GM06990 (cell line): ENCODE data around the gene NTRK2.

ENCODE experiments used
- DNase-seq: peaks from one replicate; pipeline ENCODE4 v3.0.0-alpha.2; 2011; ENCODE audit not compliant: insufficient read length; ENCODE audit errors: extremely low read depth
- H3K27me3 ChIP-seq: replicated peaks from 2 replicates; pipeline ENCODE4 v1.6.0; 2011; ENCODE audit warnings: low read length; ENCODE audit not compliant: control insufficient read depth, insufficient read depth
- H3K36me3 ChIP-seq: 2 replicates; pipeline ENCODE4 v1.5.1; 2011; ENCODE audit warnings: low read length; ENCODE audit not compliant: control insufficient read depth, insufficient read depth
- H3K4me3 ChIP-seq: replicated peaks from 2 replicates; pipeline ENCODE4 v1.5.1; 2011; ENCODE audit warnings: low read depth, mild to moderate bottlenecking, control low read depth, low read length
- TF ChIP-seq, protein P1 (sequence below): IDR thresholded peaks from 2 replicates; pipeline ENCODE4 v1.5.1; 2011; ENCODE audit warnings: low read length, control low read depth, mild to moderate bottlenecking, inconsistent platforms; ENCODE audit not compliant: insufficient read depth, poor library complexity, severe bottlenecking

Gene NTRK2

DNA sequence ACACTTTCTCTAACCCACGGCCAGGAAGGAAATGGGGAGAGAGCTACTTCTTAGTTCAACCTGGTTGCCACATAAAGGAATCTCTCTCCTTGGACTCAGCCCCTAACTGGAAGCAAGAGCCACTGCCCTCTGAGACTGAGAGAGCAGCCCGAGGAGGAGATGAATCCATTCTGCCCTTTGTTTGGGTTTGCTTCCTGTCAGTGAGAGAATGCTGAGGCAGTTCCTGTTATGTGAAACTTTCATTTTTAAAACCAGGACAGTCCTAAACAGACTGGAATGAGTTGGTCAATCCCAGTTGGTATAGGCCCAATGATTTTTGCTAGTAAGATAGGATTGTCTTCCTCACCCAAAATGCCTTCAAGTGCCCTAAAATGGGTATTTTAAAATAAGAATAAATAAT, 205.1 kb downstream of the NTRK2 start:
- H3K27me3 ChIP-seq, result no peaks in the 10 kb centered on the region
- H3K36me3 ChIP-seq, result no peaks in the 10 kb centered on the region
- no peak overlapping the region for H3K4me3 ChIP-seq
- DNase-seq, result no peak
- TF ChIP-seq, protein P1, sequence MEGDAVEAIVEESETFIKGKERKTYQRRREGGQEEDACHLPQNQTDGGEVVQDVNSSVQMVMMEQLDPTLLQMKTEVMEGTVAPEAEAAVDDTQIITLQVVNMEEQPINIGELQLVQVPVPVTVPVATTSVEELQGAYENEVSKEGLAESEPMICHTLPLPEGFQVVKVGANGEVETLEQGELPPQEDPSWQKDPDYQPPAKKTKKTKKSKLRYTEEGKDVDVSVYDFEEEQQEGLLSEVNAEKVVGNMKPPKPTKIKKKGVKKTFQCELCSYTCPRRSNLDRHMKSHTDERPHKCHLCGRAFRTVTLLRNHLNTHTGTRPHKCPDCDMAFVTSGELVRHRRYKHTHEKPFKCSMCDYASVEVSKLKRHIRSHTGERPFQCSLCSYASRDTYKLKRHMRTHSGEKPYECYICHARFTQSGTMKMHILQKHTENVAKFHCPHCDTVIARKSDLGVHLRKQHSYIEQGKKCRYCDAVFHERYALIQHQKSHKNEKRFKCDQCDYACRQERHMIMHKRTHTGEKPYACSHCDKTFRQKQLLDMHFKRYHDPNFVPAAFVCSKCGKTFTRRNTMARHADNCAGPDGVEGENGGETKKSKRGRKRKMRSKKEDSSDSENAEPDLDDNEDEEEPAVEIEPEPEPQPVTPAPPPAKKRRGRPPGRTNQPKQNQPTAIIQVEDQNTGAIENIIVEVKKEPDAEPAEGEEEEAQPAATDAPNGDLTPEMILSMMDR, result no peak

DNA sequence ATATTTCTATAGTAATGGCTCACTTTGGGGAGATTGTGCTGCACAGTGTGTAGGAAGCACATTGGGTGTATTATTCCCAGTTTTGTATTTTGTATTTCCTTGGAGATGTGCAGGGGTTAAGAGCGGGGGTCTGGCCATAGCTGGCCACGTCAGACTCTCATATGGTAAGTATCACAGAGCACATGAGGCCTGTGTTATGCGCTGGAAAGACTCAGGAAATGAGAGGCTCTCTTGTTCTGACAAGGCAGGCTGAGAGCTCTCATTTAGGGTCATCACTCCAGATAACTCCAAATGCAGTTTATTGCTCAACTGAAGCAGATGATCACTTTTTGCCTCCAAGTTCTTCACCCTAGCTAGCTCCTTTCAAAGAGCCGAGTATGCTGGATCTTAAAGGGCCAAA, 205.7 kb downstream of the NTRK2 start:
- Histone ChIP-seq H3K4me3 (no peak overlapping the region), H3K36me3 (no peaks in the 10 kb centered on the region), H3K27me3 (no peaks in the 10 kb centered on the region)
- TF ChIP-seq, protein P1, result no peak
- no peak for DNase-seq

DNA sequence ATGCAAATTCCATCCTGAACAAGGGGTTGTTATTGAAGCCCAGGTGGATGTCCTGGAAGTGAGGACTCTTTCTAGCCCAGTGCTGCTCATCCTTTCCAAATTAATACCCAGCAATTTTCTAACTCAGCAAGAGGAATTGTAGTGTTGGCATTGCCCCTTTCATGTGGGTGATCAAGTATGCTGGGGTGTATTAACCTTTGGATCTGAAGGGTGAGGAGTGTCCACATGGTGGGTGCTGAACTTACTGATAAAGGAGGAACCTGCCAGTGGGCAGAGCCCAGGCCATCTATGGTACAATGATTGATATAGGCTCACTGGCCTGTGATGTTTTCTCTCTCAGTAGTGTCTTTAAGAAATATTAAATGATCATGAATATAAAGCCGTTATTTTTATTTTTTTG, 210.1 kb downstream of the NTRK2 start:
- Histone ChIP-seq H3K4me3 (no peak overlapping the region), H3K27me3 (no peaks in the 10 kb centered on the region), H3K36me3 (no peaks in the 10 kb centered on the region)
- TF ChIP-seq, protein P1, result no peak
- DNase-seq, result no peak

DNA sequence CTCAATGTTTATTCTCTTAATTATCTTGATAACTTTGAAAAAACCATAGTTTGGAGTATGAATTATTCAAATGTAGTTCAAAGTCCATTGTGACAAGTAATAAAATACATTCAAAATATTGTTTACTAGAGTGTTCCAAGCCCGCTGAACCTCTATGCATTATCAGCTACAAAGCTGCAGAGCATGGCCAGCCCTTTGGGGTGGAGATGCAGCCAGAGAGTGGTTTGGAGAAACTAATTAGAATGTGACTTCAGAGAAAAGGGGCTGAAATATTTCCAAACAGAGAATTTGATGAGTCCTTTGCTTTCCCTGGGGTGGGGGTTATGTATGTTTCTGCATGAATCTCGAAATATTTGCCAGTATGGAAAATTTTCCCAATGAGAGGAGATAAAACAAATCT, 211.3 kb downstream of the NTRK2 start:
- no peaks in the 10 kb centered on the region for H3K36me3 ChIP-seq
- no peak for DNase-seq
- no peaks in the 10 kb centered on the region for H3K27me3 ChIP-seq
- TF ChIP-seq, protein P1, result no peak
- no peak overlapping the region for H3K4me3 ChIP-seq

DNA sequence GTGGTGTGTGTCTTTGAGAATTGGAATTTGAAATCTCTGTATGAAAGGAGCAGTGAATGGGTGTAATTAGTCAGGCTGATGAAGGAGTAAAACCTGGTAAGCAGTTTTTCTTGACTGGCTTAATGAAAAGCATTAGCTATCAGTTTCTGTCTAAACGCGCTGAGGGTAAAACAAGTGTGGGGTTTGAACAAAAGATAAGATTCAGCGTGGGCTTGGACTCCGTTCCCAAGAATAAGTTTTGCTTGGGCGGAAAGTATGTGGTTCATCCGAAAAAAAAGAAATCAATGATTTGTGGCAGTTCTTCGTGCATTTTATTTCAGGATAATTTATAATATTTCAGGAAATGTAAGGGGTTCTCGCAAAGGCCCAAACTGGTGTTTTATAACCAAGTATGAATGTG, 217.3 kb downstream of the NTRK2 start:
- no peak for DNase-seq
- TF ChIP-seq, protein P1, result no peak

DNA sequence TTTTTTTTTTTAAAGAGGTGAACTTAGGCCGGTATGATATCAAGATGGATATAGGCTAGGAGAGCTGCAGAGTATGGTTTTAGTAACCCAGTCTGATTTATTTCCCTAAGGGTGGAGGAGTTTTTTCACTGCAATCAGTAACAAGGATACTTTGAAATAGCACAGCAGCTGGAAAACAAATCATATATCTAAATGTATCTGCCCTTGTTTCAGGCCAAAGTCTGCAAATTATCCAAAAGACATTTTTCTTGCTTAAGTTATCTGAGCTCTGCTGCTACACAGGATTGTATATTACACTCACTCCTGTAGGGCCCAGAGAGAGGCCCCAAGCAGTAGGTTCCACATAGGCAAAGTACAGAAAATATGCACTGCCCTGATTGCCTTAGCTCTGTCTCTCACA, 222.4 kb downstream of the NTRK2 start:
- no peak for DNase-seq
- TF ChIP-seq, protein P1, result no peak
- Histone ChIP-seq H3K4me3 (no peak overlapping the region), H3K27me3 (no peaks in the 10 kb centered on the region), H3K36me3 (no peaks in the 10 kb centered on the region)

More for the DNA sequence above, 217.3 kb downstream of the NTRK2 start:
- H3K36me3 ChIP-seq, result no peaks in the 10 kb centered on the region
- H3K4me3 ChIP-seq, result no peak overlapping the region
- no peaks in the 10 kb centered on the region for H3K27me3 ChIP-seq
